HG02852 (cell line): Measurements from ENCODE around the gene MRPS17.

ENCODE experiments used
- ATAC-seq: cut with Tn5 transposase; IDR thresholded peaks from one replicate; pipeline ENCODE4 v1.9.1; 2021; ENCODE audit warnings: mild to moderate bottlenecking, moderate library complexity; ENCODE audit not compliant: unreplicated experiment

MRPS17 gene

DNA sequence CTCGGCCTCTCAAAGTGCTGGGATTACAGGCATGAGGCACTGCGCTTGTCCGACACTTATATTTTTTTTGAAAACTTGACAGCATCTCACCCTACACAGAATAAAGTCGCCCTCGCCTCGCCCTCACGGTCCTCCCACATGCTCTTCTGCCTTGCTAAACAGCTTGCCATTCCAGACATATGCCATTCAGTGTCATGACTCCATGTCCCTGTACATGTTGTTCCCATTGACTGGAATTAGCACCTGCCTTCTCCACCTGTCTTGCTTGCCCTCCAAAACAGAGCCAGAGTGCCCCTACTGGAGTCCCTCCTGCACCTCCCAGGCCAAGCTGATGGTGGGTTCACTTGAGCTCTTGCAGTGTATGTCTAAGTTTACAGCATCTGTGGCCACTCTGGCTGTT lies 18.9 kb downstream of the MRPS17 start:
- no peak for ATAC-seq

DNA sequence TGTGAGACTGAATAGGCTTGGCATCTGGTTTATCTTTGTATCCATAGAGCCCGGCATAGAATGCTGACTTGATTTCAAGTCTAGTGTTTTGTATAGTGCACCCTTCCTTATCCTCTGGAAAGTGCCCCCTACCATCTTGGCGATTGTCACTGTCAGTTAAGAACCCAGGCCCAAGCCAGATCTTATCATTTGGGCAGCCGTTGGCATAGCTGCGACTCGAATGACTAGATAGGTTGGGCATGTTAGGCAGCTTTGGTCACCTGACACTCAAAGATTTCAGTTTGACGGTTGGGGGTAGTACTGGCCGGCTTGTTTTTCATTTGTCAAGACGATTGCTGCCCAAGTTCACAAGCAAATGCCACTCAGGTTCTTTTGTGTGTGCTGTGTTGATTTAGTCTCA lies 19.3 kb downstream of the MRPS17 start:
- no peak for ATAC-seq

DNA sequence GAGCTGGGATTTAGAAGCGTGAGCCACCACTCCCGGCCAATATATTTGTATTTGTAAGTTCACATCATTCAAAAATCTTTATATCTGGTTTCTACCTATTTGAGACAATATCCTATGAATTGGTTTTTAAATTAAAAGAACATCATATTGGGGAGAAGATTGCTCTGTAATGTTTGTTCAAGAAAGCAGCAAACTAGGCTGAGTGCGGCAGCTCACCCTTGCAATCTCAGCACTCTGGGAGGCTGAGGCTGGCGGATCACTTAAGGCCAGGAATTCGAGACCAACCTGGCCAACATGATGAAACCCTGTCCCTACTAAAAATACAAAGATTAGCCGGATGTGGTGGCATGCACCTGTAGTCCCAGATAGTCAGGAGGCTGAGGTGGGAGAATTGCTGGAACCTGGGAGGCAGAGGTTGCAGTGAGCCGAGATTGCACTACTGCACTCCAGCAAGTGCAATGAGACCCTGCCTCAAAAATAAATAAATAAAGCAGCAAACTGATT lies 22.1 kb downstream of the MRPS17 start:
- no peak for ATAC-seq

DNA sequence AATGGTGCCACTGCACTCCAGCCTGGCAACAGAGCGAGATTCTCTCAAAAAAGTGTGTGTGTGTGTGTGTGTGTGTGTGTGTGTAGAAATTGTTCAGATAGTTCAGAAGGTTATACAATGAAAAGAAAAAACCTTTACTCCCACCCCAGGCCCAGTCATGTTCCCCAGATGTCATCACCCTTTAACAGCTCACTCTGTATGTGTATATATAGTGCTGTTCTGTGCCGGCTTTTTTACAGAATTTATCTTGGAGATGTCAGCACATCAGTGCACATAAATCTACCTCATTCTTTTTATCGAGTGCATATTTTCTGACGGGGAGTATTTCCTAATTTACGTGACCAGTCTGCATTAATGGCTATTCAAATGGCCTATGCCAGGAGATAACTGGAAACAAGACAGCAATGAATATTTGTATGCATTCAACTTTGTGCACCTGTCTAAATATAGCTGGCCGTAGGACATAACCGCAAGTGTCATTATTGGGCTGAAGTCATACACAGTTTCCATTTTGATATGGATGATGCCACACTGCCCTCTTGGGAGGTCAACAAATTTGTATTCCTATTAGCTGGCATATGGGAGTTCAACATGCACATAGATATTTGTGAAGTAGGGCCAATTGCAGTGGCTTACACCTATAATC lies 24.4 kb downstream of the MRPS17 start:
- no peak for ATAC-seq

DNA sequence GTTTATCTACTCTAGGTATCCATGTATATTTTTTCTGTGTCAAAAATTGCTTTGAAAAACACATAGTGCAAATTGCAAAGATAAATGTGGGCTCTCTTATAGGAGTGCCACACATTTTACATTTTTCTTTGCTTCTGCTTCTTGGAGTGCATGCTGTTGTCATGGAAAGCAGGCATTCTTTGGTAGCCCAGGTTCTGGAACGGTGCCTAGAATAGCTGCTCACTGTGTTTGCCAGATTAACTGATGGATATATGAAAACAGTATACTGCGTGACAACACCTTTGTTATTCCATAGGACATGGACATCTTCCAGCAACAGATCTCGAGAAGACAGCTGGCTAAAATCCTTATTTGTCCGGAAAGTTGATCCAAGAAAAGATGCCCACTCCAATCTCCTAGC lies 26.2 kb downstream of the MRPS17 start:
- ATAC-seq = no peak

DNA sequence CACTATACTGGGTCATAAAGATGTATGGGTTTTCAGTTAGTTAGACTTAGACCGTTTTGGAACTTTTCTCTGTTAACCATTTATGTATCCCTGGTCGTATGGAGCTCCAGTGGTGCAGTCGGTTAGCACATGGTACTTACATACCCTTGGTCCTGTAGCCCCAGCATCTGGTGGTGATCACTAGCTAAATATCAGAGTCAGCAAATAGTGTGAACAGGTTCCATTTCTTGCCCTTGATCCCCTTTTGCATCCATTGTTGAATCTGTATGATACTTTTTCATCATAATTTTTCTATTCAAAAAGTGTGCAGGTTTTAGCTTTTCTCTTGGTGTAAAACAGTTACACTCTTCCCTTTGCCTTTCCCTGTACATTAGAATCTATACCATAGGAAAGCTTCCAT lies 28.6 kb downstream of the MRPS17 start:
- ATAC-seq = no peak

DNA sequence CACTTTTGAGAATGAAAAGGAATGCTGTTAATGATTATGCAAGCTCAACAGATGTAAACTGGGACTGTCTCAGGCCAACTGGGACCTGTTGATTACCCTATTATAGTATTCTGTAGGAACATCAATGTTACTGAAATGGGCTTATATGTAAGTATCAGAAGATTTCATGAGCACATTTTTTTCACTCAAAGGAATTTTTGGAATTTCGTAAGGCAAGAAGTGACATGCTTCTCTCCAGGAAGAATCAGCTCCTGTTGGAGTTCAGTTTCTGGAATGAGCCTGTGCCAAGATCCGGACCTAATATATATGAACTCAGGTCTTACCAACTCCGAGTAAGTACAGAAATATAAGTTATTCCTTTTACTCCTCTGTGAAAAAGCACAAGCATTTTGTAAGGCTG lies 31.9 kb downstream of the MRPS17 start:
- no peak for ATAC-seq

DNA sequence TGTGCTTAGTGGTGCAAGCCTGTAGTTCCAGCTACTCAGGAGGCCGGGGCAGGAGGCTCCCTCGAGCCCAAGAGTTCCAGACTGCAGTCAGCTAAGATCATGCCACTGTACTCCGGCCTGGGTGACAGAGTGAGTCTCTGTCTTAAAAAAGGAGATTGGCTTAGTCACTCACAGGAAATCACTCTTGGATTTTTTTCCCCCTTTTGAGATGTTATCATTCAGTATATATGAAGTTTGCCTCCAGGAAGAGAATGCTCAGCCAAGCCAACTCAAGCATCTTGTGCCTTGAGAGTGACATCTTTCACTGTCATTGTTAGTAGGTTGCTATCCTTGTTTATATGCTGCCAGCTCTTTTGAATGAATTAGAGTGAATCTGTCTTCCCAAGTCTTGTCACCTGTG lies 40.7 kb downstream of the MRPS17 start:
- no peak for ATAC-seq

DNA sequence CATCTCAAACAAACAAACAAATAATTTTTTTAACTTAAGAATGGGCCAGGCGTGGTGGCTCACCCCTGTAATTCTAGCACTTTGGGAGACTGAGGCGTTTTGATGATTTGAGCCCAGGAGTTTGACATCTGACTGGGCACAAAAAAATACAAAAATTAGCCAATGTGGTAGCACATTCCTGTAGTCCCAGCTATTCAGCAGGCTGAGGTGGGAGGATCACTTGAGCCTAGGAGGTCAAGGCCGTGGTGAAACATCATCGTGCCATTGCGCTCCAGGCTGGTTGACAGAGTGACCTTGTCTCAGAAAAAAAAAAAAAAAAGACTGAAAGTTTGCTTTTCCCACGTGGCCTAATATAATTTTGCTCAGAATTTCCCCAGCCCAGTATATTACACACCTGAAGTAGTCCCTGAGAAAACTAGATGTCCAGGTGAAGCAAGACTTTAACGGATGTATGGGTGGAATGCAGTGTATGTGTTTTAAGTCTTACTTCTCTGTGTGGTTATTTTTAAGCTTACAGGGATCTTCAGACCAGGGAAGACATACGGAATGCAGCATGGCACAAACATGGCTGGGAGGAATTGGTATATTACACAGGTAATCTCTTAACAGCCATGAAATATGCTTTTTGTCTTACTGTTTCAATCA lies 45.3 kb downstream of the MRPS17 start:
- no peak for ATAC-seq

DNA sequence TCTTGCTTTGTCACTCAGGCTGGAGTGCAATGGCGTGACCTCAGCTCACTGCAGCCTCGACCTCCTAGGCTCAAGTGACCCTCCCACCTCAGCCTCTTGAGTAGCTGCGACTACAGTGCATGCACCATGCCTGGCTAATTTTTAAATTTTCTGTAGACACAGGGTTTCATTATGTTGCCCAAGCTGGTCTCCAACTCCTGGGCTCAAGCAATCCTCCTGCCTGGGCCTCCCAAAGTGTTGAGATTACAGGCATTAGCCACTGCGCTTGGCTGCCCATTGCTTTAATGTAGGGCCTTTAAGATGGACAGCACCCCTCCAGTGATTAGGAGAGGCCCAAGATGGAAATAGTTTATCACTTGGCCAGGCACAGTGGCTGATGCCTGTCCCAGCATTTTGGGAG lies 52.1 kb downstream of the MRPS17 start:
- ATAC-seq = no peak
